HG03457 (cell line): ENCODE data around the gene MVP.
"Not testable (repeated sequence)": the region's sequence is repeated elsewhere in the genome, so short reads cannot be mapped to it uniquely, and the experiment has no call there.

Source experiments
- ATAC-seq: cut with Tn5 transposase; IDR thresholded peaks from one replicate; pipeline ENCODE4 v1.9.1; 2021; ENCODE audit warnings: moderate number of reproducible peaks; ENCODE audit not compliant: unreplicated experiment

MVP gene

DNA sequence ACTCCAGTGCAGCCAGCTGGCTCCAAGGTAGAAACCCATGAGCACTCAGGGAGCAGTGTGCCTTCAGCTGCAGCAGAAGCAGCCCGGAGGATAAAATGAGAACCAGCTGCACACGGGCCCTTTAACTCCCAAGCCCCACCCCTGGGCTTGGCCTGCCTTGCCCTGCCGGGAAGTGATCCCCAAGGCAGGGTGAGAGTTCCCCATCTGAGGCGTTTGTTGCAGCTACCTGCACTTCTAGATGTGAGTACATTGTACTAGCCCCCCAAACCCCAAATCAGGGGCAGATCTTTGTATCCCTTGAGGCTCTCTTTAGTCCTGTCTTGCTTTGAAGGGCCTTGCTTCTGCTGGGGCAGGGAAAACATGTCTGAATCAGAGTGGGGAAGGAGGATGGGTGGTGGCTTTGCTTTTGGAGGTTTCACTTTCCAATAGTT, at the start of gene MVP:
Gene MVP, plus strand, starts transcription at position 192 of the 431 bp plus-strand sequence. CDS start 10,088 bp downstream, outside the sequence.
- ATAC-seq = no peak

DNA sequence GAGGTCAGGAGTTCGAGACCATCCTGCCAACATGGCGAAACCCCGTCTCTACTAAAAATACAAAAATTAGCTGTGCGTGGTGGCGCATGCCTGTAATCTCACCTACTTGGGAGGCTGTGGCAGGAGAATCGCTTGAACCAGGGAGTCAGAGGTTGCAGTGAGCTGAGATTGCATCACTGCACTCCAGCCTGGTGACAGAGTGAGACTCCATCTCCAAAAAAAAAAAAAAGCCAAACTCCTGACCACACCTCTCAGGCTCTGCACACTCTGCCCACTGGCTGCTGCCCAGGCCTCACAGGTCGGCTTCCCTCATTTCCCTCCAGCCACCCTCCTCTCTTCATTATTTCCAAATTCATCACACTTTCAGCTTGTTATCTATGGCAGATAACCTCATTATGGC, 47.9 kb upstream of the MVP start:
- ATAC-seq = not testable (repeated sequence)

DNA sequence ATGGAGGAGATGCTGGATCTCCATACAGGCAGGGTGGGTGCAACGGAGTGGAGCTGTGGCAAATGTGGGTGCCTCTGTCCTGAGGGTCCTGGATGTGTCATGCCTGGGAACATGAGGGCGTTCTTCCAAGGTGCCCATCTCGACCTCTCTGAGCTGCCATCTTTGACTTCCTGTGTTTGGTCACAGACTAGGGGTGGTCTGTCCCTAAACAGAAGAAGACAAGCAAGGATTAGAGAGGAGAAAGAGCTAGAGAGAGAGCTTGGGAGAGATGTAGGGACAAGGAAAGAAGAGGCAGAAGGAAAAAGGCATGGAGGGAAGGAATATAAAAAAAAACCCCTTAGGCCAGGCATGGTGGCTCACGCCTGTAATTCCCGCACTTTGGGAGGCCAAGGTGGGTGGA, 45.5 kb upstream of the MVP start:
- ATAC-seq = no peak

DNA sequence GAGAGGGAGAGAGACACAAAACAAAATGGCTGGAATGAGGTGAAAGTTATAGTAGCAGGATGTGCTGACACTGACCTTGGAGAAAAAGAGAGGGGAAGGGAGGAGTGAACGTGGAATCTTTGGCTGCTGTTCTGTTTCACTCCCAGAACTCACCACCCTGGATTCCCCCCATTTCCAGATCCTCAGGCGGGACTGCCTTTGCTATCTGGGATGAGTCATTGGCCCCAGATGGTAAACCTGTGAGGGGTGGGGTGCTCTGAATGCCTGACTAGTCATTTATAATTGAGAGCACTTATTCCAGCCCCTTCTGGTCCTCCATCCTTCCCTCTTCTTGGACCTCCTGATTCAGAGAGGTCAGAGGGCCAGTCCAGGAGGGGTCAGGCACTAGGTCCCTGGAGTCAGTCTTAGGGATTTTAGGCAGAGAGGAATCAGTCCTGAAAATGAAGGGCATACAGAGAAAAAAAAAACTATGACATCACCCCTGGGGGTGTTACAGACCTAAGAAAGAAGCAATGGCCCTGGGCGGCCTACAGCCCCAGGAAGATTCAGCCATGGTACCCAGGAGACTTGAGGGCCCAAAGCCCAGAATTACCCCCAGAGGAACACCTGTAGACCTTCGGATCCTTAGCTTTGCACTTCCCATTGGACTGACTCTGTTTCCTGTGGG, 44.4 kb upstream of the MVP start:
- no peak for ATAC-seq

DNA sequence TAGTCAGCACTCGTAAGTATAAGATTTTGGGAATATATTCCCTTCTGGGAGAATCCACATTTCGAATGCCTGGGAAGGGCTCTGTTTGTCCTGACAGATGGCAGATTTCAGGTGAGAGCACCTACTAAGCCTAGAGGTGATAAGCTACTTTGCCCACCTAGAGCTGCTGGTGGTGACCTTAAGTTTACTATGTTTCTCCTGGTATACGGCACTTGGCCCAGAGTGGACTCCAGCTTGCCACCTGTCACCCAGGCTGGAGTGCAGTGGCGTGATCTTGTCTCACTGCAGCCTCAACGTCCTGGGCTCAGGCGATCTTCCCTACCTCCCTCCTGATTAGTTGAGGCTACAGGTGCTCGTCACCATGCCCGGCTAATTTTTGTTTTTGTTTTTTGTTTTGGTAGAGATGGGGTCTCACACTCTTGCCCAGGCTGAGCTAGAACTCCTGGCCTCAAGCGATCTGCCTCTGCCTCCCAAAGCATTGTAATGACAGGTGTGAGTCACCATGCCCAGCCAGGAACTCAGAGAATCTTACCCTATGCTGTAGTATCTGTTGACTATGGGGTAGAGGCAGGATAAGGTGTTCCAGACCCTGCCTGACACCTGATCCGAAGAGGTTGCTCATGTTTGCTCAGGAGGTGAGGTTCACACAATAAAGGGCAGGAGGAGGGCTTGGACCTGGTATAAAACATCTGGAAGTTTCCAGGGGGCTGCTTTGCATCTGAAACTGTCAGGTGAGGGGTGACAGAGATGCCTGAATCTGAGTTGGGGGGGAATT, 42.5 kb upstream of the MVP start, which contains the start of gene ZG16:
Gene ZG16, plus strand, starts transcription at position 681 of the 775 bp plus-strand sequence. CDS start 1,011 bp downstream, outside the sequence.
- no peak for ATAC-seq

DNA sequence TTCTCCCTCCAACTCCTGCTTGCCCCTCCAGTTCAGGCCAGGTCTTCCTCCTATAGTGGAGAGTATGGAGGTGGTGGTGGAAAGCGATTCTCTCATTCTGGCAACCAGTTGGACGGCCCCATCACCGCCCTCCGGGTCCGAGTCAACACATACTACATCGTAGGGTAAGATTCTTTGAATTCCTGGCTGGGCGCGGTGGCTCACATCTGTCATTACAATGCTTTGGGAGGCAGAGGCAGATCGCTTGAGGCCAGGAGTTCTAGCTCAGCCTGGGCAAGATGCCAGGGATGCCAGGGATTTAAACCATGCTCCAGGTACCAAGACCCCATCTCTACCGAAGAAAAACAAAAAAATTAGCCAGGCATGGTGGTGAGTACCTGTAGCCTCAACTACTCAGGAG, 40.8 kb upstream of the MVP start:
- no peak for ATAC-seq

DNA sequence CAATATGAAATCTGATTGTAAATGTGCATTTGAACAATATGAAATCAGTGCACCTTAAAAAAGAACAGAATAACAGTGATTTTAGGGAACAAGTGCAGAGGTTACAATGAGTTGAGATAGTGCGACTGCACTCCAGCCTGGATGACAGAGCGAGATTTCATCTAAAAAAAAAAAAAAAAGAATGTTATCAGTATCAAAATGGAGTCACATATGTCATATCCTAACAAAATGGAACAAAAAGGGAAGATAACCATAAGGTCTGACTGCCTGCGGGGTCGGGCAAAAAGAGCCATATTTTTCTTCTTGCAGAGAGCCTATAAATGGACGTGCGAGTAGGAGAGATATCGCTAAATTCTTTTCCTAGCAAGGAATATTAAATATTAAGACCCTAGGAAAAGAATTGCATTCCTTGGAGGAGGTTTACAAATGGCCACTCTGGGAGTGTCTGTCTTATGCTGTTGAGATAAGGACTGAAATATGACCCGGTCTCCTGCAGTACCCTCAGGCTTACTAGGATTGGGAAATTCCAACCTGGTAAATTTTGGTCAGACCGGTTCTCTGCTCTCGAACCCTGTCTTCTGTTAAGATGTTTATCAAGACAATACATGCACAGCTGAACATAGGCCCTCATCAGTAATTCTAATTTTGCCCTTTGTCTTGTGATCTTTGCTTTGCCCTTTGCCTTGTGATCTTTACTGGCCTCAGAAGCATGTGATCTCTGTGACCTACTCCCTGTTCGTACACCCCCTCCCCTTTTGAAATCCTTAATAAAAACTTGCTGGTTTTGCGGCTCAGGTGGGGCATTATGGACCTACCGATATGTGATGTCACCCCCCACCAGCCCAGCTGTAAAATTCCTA, 36.9 kb upstream of the MVP start:
- not testable (repeated sequence) for ATAC-seq

DNA sequence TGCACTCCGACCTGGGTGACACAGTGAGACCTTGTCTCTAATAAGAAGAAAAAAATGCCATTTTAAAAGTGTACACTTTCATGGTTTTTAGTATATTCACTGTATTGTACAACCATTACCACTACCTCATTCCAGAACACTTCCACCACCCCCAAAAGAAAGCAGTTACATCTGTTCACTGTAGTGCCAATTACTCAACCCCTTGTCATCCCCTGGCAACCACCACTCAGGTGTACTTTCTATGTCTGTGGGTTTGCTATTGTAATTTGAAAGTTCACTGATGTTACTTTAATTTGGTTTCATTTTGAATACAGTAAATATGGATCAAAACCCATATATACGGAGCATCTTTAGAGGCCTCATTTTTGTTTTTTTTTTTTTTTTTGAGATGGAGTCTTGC, 36.1 kb upstream of the MVP start:
- no peak for ATAC-seq

DNA sequence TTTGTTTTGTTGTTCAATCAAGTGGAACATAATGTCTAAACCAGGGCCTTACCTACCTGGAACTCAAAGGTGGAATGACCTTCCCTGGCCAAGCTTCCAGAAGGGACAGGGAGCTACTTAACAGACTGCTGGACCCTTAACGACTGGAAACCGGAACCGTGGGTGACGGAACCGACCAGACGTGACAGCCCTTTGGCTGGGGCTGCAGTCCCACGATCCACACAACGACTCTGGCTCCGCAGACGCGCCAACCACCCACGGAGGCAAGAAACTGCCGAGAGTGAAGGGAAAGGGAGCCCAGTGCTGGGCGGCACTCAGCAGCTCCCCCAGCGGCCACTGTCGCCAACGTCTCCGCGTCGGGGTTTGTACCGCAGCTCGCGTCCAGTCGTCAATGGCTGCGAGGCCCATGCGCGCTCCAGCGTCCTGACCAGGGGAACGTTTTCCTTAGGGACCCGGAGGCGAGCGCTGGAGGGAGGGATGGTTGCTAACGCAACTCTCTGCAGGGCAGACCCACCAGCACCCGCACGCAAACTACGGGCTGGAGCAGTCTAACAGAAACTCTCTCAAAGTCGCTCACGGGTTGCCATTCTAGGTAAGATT, 35.3 kb upstream of the MVP start:
- no peak for ATAC-seq

DNA sequence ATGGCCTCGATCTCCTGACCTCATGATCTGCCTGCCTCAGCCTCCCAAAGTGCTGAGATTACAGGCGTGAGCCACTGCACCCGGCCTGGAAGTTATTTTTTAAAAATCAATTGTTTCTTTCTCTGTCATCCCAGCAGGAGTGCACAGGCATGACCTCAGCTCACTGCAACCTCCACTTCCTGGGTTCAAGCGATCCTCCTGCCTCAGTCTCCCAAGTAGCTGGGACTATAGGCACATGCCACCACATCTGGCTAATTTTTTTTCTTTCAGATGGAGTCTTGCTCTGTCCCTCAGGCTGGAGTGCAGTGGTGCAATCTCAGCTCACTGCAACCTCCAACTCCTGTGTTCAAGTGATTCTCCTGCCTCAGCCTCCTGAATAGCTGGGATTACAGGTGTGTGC, 33.1 kb upstream of the MVP start:
- ATAC-seq = not testable (repeated sequence)

DNA sequence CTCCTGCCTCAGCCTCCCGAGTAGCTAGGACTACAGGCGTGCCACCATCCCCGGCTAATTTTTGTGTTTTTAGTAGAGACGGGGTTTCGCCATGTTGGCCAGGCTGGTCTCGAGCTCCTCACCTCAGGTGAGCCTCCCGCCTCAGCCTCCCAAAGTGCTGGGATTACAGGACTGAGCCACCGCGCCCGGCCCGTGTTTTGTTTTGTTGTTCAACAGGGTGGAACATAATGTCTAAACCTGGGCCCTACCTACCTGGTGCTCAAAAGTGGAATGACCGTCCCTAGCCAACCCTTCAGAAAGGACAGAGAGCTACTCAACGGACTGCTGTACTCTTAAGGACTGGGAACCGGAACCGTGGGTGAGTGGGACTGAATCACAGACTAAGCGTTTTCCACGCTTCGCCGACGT, 30.5 kb upstream of the MVP start:
- ATAC-seq = no peak

DNA sequence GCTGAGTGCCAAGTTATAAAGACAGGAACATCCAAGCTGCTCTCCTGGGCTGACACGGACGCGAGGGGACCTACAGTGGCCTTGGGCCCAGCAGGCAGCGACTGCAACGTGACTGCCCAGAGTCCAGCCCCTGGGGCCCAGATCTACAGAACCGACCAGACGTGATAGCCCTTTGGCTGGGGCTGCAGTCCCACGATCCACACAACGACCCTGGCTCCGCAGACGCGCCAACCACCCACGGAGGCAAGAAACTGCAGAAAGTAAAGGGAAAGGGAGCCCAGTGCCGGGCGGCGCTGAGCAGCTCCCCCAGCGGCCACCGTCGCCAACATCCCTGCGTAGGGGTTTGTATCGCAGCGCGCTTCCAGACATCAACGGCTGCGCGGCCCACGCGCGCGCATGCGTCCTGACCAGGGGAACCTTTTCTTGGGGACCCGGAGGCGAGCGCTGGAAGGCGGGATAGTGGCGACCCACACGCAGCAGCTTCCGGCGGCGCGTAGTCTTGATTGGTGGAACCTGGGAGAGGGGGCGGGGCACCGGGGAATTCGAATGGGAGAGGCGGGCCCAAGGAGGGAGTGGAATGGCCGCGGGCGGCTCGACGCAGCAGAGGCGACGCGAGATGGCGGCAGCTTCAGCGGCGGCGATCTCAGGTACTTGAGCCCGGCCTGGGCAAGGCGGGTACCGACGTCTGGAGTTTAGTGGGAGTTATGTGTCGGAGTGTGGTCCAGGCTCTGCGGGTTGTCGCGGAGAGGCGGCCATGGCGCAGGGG, 29.9 kb upstream of the MVP start, which contains the start of gene KIF22:
Gene KIF22, plus strand, starts transcription at position 569 of the 766 bp plus-strand sequence. Its CDS starts 9 bp downstream, at position 578.
- ATAC-seq = peak; percentile 83

DNA sequence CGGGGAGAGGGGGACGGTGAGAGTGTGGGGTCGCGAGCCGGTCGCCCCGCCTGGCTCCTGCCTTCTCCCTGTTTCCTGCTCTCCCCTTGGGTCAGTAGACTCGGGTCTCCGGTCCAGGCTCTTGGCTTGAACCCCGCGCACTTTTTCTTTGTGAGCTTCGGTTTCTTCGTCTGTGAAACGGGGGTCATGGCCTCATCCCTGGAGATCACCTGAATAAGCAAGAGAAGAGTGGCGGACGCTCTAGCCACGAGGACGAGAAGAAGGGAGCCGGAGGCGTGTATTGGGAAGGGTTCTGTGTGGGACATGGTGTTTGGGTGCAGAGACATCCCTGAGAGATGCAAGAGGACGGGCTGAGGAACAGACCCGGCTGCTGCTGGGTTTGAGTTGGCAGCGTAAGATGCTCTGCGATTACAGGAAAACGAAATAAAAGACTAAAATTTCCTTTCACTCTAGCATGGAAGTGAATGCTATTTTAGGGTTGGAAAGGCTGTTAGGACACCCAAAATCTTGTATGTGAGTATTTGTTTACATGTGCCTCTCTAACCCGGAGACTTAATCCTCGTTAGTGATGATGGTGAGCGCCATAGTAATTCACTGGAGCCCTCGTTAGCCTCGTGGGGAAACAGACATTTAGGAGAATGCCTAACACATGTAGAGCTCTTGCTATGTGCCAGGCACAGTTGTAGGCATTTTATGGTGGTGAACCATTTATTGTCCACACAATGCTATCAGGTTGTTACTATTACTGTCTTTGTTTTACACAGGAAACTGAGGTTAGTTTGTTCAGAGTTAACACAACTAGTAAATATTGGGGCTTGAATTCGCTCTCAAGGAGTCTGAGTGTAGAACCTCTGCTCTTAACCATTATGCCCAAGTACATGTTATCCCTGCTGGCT, 29.1 kb upstream of the MVP start:
- no peak for ATAC-seq

DNA sequence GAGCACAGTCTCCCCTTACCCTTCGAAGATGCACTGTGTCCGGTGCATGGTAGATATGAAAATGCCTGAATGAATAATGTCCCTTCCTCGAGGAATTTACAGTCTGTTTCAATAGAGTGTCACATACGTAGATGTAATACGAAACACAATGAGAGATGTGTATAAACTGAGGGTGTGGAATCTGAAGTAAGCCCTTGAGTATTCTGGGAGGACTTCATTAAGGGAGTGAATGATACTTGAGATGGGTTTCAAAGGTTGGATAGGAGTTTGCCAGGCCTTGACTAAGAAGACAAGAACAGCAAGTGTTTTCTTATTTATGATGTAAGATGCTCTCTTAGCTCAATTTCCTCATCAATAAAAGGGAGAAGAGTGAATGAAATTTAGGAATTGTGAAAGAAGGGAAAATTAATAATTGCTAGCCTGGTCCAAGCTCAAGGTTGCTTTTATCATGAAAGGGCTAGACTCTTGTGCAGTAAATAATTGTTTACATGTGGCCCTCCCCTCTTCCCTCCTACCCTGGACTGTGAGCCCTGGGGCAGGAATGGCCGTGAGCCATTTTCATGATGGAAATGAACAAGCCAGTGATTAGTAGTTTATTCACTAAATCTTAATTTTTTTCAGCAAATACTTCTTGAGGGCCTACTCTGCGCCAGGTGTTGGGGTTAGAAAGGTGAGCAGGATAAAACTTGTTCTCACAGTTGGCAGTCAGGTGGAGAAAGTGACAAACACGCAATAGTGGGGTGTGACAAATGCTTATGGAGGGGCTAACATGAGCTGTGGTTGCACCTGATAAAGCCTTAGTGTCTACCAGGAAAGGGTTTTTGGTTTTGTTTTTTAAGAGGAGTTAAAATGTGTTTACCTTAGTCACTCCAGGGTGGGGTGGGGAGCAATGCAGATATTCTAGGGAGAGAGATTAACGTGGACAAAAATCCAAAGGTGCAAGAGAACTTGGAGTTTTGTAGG, 28.1 kb upstream of the MVP start:
- ATAC-seq = no peak

DNA sequence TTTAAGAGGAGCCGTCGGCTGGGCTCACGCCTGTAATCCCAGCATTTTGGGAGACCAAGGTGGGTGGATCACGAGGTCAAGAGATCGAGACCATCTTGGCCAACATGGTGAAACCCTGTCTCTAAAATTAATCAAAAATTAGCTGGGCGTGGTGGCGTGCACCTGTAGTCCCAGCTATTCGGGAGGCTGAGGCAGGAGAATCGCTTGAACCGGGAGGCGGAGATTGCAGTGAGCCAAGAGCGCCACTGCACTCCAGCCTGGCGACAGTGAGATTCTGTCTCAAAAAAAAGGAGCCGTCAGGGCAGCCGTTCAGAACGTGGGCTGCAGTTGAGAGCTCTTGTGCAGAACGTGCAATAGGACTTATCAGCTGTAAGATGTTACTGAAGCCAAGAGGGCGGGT, 27.1 kb upstream of the MVP start:
- not testable (repeated sequence) for ATAC-seq

DNA sequence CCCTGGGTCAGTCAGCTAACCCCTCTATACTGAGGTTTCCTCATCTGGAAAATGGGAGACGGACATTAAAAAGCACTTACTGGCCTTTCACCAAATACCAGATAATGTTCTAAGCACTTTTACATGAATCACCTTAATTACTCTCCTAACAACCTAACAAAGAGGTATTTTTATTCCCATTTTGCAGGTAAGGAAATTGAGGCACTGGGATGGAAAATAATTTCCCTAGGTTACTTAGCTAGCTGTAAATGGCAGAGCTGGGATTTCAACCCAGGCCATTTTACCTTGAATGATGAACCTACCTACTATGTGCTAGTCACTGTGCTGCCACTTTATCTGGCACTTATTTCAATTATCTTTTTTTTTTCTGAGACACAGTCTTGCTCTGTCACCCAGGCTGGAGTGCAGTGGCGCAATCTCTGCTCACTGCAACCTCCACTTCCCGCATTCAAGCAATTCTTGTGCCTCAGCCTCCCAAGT, 26.0 kb upstream of the MVP start:
- ATAC-seq = no peak

DNA sequence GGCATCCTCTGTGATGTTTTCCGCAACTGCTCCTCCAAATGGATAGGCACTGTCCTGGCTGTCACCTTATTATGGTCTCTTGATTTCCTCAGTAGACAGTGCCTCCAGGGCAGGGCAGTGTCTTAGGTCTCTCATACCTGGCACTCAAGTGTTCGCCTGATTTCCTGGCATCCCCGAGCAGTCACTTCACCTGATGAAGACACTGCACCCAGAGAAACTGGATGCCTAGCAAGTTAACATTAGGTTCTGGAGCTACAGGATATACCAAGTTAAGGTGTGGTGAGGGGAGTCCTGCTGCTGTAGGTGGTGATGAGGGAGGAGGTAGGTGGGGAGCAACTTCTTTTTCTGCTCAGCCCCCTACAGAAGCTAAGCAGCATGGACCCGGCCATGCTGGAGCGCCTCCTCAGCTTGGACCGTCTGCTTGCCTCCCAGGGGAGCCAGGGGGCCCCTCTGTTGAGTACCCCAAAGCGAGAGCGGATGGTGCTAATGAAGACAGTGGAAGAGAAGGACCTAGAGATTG, 17.8 kb upstream of the MVP start:
- no peak for ATAC-seq

DNA sequence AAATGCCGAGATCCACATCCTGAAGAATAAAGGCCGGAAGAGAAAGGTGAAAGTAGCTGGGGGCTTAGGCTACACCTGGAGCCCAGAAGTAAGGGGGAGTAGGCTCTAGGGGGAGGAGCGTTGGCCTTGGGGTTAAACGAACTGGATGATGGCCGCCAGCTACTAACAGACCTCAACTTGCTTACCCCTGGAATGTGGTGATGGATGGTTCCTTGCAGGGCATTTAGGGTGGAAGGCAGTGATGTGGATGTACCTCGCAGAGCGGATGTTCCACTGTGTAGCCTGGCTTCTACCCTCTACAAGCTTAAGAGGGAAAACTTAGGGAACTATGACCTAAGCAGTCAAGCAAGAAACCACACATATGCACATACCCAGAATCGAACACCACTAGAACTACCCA, 16.2 kb upstream of the MVP start:
- no peak for ATAC-seq
